HG02943 (cell line): ENCODE measurements around the gene ATP1A2.
"Not testable (repeated sequence)": the region's sequence is repeated elsewhere in the genome, so short reads cannot be mapped to it uniquely, and the experiment has no call there.

Experiments used
- ATAC-seq: cut with Tn5 transposase; IDR thresholded peaks from one replicate; pipeline ENCODE4 v1.9.1; 2021; ENCODE audit warnings: mild to moderate bottlenecking, low read depth, moderate library complexity; ENCODE audit not compliant: unreplicated experiment

The ATP1A2 gene

GRCh38 chr1:160099716-160100375 is 15.7 kb upstream of the ATP1A2 start:
- no peak for ATAC-seq

GRCh38 chr1:160101037-160101716 is 14.4 kb upstream of the ATP1A2 start:
- no peak for ATAC-seq

GRCh38 chr1:160101717-160102522 is 13.6 kb upstream of the ATP1A2 start:
- ATAC-seq: no peak

GRCh38 chr1:160103658-160104408 is 11.7 kb upstream of the ATP1A2 start:
- ATAC-seq: no peak

- ATAC-seq: no peak
Observed at GRCh38 chr1:160104486-160104885, 11.1 kb upstream of the ATP1A2 start.

GRCh38 chr1:160105155-160105554 is 10.4 kb upstream of the ATP1A2 start:
- no peak for ATAC-seq

GRCh38 chr1:160107512-160107911 is 8.0 kb upstream of the ATP1A2 start:
- no peak for ATAC-seq

- no peak for ATAC-seq
Observed at GRCh38 chr1:160108888-160109662, 6.5 kb upstream of the ATP1A2 start.

GRCh38 chr1:160109686-160110085 is 5.9 kb upstream of the ATP1A2 start:
- ATAC-seq: no peak

GRCh38 chr1:160111462-160111861 is 4.1 kb upstream of the ATP1A2 start:
- ATAC-seq: not testable (repeated sequence)

- no peak for ATAC-seq
Observed at GRCh38 chr1:160112357-160112756, 3.2 kb upstream of the ATP1A2 start.

GRCh38 chr1:160113407-160113806 is 2.2 kb upstream of the ATP1A2 start:
- no peak for ATAC-seq

- no peak for ATAC-seq
Observed at GRCh38 chr1:160114085-160114484, 1.5 kb upstream of the ATP1A2 start.

GRCh38 chr1:160116283-160117147 is 956 bp downstream of the ATP1A2 start:
- ATAC-seq: no peak

GRCh38 chr1:160117300-160117699 is 1.7 kb downstream of the ATP1A2 start:
- ATAC-seq: no peak

- no peak for ATAC-seq
Observed at GRCh38 chr1:160117709-160118183, 2.2 kb downstream of the ATP1A2 start.

- no peak for ATAC-seq
Observed at GRCh38 chr1:160118928-160119327, 3.4 kb downstream of the ATP1A2 start.

- no peak for ATAC-seq
Observed at GRCh38 chr1:160120797-160121196, 5.2 kb downstream of the ATP1A2 start.

- ATAC-seq: no peak
Observed at GRCh38 chr1:160121388-160121787, 5.8 kb downstream of the ATP1A2 start.
